NCI-H748 (cell line): ENCODE data around the gene SMAD5.

Experiments
- DNase-seq: peaks from one replicate; lab custom pipeline; 2025; ENCODE audit not compliant: unreplicated experiment; lab: John Stamatoyannopoulos, UW

SMAD5 gene

DNA sequence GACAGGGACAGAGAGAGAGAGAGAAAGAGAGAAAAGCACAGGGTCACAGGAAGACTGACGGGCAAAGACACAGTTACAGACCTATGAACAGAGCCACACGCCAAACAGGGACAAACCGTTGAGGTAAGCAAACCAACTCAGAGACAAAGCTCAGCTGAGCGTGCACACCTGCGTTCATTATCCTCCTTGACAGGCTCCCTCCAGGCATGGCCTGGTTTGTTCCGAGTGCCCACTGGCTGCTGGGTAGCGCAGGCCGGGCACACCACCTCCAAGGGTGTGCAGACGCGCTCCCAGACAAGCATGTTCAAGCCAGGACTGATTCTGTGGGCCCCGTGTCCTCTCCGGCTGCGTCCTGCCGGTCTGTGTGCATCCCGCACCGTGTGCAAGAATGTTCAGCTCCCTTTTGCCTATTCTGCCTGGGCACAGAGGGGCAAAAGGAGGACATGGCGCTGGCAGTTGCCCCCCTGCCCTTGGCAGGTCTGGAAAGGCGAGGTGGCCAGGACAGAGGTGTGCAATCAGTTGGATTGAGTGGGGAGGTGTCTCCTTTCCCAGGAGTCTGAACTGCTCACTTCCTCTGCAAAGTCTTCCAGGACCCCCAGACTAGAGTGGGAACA lies 60.8 kb downstream of the SMAD5 start:
- peak; percentile 62 for DNase-seq

DNA sequence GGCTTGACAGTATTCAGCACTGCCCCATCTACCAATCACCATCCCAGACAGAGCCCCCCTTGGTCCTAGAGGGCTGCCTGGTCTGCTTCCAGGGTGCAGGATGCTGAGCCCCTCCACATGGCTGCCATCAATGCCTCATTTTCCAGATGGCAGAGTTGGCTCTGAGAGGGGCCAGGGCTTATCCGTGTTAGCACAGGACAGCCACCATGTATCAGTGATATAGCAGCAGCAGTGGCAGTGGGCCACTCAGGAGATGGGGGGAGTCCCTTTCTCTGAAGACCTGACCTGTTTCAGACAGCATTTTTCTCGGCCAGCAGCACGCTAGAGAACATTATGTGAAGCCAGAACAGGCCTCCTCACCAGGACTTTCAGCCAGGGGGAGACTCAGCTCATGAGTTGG lies 61.9 kb downstream of the SMAD5 start:
- no peak for DNase-seq

DNA sequence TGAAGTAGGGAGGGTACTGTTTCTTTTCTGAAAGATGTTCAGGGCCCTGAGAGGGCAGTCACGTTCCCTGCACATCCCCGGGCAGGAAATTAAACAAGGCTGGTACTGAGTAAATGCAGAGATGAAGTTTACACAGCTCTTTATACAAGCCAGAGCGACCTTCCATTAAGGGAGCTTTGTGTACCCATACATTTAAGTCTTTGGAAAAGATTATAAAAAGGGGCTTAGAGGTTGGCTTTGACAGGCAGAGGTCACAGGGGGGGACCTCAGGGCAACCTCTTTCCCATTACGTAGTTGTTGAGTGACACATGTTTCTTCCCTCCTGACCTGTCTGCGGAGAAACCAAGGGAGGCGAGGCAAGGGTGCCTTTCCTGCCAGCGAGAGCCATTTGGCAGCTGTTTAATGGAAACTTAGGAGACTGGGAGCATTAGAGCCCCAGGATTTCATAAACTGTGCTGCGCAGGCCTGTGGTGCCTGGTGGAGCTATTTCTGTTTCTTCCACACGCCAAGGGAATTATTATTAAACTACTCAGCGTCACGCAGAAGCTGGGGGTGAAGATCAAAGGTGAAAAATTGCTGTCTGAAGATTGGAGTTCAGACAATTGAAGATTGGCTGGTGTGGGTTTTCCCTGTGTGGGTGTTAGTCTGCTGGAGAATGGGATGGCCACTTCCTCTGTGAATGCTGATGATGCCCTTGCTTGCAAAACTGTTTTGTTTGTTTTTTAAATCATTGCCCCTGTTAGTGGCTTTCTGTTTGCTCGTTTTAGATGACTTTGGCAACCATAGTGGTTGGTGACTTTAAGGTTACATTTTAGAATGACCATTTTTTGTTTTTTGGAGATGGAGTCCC lies 63.6 kb downstream of the SMAD5 start:
- DNase-seq = no peak

DNA sequence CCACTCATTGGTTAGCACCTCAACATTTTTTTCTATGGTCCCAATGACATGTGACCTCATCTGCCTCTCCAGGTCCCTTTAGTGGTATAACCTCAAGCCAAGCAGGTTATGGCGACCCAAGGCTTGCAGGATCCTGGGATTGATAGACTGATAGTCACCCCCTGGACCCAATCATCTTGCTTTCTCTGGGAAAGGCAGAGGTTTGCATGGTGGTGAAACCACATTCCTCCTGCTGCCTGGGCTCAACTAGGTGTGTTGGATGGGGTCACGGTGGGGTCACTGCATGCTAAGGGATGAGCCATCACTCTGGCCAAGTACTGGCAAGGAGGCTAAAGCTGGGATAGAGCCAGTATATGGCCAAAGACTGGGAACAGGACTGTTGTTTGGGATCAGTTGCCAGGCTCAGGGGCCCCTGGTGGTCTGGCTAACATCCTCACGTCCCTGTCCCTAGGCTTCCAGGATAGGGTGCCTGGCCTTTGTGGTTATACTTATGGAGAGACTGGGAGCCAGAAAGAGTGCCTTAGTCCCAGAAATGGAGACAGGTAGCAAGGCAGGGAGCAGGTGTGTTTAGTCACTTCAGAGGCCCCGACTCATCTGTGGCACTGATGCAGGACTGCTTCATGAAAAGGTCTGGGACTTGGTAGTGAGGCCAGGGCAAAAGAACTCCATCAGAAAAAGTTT lies 65.0 kb downstream of the SMAD5 start:
- no peak for DNase-seq

DNA sequence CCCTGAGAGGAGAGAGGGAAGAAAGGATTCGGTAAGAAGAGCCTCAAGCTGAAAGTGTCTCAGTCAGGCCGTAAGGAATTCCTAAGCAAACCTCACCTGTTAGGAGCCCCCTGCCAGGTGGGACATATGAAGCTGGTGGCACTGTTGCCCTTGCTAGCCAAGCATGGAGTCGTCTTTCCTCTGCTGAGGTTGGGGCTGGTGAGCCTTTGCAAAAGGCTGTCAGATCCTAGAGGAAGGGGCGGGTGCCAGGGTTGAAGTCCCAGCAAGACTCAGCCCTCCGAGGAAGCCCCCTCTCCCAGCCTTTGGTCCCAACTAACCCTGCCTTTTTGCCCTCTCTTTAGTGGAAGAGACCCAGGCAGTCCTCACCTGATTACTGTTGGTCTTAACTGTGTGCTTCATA lies 65.8 kb downstream of the SMAD5 start:
- no peak for DNase-seq

DNA sequence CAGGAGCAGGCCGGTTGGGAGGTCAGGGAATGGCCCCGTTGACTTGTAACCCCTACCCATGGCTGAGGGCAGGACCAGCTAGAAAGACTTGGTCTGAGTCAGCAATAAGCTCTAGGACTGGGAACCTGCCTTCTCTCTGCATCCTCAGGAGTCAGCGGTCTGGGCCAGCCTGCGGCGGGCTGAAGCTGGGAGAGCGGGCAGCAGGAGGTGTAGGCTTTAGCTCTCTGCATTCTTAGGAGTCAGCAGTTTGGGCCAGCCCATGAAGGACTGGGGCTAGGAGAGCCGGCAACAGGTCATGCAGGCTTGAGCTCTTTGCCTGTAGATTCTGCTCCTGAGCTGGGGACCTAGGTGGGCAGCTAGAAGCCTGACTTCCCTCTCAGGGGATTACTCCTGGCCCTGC lies 66.8 kb downstream of the SMAD5 start:
- DNase-seq = no peak

DNA sequence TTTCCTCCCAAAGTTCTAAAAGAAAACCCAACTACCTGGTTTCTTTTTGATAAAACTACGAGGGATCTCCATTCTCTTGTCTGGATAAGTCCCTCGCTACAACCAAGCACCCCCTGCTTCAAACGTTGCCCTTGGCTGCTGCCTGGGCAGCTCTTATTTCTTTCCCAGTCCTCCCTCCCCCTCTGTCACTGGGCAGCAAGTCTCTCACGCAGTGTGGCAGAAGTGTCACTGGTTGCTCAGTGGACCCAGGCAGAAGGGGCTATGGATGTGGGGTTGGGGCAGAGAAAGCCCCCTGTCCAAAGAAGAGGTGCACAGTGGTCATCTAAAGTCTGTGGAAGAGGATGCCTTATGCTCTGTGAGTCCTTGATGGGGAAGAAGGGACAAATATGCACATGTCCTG lies 67.5 kb downstream of the SMAD5 start:
- no peak for DNase-seq

DNA sequence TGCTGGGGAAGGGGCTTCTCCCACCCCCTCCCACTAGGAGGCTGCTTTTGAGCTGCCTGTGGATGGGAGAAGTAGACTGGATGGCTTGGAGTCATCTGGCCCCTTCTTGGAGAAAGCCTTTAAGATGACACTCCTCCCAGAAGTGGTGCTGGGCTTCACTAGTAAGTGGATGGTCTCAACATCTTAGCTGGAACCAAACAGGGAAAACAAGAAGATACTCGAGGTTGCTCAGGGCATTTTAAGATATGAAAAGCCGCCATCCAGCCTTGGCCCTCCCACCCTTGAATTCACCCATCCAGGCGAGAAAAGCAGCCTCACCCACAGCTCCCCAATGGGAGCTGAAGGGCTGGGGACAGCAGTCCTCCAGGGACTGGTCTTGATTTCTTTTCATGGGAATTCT lies 68.1 kb downstream of the SMAD5 start:
- DNase-seq = no peak

DNA sequence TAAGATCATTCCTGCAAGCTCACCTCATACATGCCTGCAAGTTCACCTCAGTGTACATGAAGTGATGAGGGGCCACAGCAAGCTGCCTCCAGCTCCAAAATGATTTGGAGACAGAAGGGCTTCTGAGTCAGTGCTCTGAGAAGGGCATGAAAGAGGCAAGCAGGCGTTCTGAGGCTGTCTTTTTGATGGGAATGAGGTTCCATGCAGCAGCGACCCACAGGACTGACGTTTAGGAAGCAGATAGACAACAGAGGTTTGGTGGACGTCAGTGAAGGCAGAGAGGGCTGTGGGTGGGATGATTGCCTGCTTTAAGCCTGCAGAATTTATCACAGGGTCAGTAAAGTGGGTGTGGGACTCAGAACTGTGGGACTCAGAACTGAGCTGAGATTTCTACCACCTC lies 69.2 kb downstream of the SMAD5 start:
- DNase-seq = no peak

DNA sequence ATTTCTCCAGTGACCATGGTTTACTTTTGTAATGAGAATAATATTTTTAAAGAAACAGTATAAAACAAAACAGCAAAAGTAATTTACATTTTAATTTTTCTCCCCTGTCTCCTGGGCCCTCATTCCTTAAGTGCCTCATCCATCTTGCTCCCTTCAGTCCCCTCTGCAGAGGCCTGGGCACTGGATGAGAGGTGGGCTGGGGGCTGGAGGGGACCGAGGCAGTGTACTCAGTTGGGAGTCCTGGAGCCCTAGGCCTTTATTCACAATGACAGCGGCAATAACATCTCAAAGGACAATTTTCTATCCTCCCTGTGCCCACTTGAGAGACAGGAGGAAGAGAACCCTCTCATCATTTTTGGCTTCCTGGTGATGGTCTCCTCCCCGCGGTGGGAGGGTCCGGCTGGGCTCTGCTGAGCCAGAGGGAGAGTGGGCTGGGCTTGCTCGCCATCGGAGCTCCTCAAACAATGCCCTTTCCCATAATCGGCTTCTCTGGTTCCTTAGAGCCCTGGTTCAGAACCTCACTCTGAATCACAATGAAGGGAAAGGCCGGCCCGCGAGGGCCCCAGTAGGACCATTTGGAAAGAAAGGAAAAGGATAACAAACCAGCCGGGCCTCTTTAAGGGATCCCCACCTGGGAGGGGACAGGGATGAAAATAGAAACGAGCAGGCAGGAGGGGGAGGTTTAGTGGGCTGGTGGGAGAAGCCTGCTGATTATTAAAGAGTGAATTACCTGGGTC lies 70.0 kb downstream of the SMAD5 start:
- DNase-seq = no peak

DNA sequence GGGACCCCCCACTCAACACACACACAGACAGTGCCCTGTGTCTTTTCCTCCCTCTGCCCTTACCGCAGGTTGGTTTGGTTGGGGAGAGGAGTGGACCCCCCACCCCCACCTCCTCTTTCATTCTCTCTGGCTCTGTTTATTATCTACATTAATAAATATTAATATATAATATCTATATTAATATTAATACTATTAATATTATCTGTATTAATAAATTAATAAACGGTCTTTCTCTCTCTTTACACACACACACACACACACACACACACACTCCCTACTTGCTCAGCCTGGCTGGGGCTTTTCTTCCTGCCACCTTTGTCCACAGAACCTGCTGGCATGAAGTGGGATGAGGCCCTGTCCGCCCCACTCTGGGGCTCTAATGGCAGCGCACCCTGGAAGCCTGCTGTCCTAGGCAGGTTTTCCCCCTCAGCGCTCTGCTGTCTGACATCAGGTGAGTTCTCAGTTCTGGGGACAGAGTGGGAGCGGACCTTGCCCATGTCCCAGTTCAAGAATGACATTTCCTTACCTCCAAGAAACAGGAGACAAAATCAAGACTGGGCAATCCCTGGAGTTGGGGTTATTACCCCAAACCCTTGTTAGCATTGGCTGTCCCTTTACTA lies 70.8 kb downstream of the SMAD5 start:
- DNase-seq = no peak

DNA sequence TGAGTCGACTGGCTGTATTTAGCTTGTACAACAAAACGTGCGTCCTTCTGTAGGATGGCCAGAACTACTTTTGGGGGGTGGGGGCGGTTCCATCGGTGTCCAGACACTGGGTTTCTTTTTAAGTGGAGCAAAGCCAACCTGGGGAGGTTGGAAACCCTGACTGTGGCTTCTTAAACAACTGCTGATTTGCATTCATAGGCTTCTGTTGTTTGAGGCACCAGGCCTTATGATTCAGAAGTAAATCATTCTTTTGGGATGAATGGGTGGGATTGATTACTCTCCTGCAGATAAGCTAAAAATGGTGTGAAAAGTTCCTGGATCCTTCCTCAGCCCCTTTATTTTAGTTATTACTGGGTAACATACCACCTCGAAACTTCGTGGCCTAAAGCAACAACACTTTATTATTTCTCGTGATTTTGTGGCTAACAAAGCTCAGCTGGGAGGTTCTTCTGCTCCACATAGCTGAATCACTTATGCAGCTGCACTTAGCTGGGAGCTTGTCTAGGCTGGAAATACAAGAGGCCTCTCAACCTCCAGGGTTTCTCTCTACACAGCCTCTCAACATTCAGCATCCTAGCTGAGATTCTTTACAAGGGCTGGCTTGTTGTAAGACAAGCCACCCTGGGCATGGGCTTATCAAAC lies 72.5 kb downstream of the SMAD5 start:
- no peak for DNase-seq

DNA sequence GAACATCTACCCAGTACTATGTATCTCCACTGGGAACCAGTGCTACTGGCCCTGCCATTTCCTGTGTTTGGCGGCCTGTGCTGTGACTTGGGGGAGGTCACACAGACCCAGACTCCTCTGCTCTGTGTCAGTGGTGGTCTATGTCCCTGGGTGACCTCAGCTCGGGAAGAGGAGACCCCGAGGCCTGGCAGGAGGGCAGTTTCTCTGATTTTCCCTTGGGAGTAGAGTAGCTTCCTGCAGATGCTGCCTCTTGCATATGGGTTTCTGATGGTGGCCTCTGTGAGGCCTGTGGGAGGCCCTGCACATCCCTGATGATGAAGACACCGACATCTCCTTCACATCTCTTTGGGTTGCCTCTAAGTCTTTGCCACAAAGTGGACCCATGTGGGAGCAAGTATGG lies 73.3 kb downstream of the SMAD5 start:
- no peak for DNase-seq

DNA sequence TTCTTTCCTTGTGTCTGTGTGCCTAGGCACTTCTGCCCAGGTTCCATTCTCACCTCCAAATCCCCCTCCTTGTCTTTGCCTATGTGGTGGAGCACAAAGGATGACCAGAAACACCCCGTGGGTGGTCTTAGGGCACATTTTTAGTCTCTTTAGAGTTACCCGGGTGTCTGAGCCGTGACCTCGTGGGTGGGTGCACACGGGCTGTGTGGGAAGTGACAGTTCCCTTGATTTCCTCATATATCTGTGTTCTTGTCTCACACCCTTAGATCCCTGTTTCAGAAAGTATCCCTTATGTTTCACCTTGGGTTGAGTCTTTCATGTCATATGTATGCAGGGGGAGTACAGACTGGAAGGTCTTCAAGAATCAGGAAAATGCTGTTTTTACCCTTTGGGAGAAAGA lies 73.7 kb downstream of the SMAD5 start:
- DNase-seq = no peak

DNA sequence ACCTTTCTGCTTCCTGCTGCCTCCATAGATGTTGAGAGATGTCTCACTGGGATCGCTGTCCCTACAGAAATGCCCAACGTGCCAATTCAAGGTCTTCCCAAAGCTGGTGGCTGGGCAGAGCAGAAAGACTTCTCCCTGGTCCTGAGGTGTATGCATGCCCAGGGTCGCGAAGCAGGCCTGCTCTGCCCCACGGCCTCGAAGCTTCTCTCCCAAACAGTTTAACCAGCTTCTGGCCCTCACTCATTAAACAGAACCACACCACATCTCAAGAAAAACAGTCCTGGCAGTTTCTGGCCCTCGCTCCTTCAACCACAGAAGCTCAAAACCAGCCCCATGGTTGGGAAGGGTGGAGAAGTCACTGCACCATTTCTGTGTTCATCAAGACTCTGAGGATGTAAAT lies 75.0 kb downstream of the SMAD5 start:
- no peak for DNase-seq

DNA sequence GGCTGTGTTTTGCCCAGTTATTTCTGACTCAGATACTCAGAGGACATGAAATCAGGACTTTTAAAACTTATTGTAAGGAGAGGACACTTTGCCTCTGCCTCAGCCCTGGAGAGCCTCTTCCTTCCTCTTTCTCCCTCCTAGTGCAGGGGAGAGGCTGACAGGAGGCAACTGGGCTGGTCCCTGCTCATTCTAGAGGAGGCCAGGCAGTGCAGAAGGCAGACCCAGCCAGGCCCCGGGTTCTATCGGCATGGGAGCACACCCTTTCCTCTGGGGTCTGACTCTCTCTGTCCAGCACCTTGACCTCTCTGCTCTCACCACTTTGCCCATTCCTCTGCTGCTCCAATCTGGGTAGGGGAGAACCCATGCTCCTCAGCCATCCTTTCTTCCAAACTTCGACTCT lies 76.3 kb downstream of the SMAD5 start:
- DNase-seq = no peak

DNA sequence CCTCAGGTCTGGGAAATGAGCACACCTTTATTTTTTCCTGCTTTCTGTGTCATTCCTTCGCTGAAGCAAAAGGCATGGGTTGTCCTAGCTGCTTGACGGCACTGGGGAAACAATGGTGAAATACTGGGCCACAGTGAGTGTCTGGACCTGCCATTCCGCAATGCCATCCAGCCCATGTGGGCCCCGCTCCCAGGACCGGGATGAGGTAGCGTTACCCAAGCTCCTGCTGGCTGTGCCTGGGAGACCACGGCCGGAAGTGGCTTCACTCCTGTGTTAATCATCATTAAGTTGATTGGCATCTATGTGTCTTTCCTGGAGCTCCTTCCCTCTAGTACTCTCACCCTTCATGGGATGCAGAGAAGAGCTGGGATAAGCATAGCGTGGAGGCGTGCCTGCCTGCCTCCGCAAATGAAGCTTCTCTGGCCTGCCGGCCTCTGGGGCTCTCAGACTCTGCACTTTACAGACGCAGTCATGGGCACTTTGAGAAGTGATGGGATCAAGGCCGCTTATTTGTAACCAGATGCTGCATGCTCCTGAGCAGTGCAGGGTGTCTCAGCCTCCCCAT lies 76.8 kb downstream of the SMAD5 start:
- DNase-seq = no peak

DNA sequence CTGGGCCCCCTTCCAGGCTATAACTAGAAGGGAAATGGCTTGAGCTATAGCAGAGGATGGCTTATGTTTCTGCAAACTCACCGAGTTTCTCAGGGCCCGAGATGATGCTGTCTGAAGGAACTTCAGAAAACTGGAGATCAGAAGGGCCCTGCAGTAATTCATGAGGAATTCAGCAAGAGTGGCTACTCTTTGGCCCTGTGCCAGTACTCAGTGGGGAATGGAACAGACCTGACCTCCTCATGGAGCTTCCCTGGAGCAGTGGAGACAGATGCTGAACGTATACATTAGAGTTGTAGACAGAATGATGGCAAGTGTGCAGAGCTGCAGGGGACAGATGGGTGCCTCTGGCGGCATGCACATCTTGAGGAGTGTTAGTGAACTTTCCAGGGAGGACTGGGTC lies 77.6 kb downstream of the SMAD5 start:
- no peak for DNase-seq

DNA sequence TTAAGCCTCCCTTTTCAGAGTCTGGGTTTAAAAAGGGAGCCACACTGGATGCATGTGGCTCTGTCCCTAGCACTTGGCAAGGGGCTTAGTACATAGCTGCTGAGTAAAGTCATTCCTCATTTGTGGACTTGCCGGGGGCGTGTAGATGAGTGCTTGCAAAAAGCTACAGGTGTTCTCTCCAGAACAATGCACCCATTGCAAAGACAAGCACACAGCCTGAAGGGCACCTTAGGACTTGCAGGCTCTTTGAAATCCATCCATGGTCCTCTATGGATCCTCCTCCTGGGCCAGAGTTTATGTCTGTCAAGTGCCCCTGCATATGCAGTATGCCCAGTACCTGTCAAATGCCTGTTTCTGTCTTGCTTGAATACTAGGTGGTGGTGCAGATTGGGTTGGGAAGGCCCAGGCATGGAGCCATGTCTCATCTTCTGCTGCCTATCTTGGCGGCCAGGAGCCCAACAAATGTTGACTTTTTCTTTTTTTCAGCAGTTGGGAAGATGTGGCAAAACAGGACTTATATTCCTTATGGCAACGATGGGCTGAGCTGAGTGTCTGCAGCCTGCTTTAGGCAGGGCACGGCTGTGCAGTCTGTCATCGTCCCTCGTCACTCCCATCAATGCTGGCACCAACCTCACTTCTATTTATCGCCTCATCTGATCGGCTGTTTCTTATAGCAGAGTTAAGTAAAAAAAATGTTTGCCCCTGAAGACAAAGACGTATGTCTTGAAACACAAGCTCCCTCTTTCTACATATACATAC lies 78.8 kb downstream of the SMAD5 start:
- DNase-seq = no peak
